NCI-H510A treated with DMSO at 0.1 percent for 48 hours (cell line): ENCODE measurements around the gene BMI1.

Source experiments
- DNase-seq: peaks from one replicate; lab custom pipeline; 2025; lab: John Stamatoyannopoulos, UW

BMI1 gene

DNA sequence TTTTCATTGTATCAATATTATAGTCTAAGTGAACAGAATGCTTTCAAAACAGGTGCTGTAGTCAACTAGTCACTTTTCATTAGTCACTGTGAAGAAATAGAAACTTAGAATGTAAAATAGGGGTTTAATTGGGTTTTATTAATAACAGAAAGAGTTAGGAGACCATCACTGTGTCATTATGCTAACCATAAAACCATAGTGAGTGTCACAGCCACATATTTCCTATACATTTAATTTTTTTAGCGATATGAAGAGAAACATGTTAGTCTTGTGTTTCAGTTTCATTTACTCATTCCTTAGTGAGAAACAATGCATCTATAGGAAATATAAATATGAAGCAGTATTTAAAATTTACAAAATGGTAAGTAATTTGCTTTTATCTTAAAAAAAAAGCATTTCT lies 46.6 kb downstream of the BMI1 start:
- DNase-seq, result no peak

DNA sequence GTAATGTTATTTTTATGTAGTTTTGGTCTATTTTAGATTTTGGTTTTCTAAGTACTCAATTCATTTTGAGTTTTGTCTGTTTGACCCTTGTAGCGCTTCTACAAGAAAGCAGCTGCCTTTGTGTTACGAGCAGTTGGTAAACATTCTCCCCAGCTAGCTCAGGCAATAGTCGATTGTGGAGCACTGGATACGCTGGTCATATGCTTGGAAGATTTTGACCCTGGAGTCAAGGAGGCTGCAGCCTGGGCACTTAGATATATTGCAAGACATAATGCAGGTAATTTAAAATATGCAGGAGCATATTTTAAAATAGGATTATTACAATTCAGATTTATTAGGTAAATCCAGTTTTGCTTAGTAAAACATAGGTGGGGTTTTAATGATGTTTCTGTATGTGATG lies 47.5 kb downstream of the BMI1 start:
- no peak for DNase-seq

DNA sequence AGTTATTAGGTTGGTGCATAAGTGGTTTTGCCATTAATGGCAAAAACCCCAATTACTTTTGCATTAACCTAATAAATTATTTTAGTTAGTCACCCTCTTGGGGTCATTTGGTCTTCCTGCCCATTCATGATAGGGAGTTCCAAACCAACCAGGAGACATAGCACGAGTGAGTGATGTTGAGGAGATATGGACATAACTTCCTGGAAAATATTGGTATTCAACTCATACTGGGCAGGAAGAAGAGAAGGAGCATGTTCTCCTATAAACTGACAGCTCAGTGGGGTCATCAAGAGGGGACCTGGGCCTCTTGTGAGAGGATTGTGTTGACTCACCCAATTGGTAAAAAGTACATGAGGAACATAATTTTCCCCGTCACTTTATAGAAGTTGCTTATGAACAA lies 48.1 kb downstream of the BMI1 start:
- no peak for DNase-seq

DNA sequence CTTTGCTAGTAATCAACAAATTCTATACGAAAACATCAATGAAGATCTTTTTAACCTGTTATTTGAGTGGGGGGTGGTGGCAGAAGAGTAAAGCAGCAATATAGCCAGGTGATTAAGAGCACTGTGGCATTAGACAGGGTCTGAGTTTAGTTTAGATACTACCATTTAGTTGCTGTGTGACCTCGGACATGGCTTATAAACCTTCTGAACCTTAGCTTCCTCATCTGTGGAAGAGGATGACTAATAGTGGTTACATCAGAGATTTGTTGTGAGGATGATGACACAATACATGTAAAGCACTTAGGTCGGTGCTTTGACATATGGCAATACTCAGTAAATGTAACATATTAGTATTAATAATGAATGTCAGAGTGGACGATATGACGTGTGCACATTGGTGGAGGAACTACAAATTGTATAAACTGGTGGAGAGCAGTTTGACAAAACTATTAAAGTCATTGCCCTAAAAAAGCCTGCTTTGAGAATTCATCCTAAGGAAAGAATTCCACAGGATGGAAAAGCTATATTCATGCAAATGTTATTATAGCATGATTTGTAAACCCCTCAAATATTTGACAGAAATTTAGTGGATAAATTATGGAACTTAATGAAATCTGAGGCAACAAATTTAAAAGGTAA lies 48.7 kb downstream of the BMI1 start:
- no peak for DNase-seq

DNA sequence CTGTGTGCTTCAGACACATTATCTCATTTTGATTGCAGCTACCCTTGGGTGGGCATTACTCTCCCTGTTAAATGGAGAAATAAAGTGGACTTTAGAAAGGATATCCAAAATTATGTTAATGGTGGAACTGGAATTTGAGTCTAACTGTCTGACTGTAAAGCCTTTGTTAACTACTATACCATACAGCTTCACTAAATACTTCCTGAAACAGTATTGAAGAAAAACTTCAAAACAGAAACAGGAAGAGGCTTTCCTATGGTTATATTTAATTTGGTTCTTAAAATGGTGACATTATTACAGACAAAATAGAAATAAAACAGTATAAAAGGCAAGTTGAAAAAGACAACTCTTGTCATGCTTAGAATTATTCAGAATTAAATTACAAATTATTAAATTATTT lies 49.4 kb downstream of the BMI1 start:
- DNase-seq, result no peak

DNA sequence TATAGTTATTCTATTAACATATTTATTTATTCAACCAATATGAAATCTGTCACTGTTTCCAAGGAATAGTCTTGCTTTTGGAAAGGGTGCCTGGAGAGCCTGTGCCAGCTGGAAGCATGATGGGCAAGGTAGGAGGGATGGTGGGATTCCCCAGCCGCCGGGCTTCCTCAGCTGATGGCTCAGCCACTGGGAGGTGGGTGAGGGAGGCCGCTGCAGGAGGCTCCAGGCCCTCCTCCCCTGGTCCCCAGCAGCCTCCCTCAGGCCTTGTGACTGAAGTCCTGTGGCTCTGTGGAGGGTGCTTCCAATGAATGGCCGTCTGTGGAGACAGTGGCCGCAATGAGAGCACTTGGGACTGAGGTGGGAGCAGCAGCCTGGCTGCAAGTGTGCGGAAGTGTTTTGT lies 51.4 kb downstream of the BMI1 start:
- no peak for DNase-seq

DNA sequence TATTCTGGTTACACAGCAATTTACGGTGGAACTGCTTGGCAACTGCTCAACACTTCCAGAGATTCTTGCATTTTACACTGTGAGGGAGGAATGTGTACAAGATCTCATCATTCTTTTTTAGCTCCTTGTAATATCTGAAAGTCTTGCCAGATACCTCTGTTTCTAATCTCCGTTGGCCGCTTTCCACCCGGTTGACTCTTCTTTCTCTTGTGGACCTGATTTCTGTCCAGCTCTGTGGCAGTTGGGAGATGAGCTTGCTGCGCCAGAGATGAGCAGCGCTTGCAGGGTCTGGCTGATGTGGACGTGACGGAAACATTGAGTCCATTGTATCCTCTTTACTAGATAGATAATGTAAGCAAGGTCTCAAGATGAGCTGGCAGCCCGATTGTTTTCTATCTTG lies 52.0 kb downstream of the BMI1 start:
- DNase-seq, result no peak

DNA sequence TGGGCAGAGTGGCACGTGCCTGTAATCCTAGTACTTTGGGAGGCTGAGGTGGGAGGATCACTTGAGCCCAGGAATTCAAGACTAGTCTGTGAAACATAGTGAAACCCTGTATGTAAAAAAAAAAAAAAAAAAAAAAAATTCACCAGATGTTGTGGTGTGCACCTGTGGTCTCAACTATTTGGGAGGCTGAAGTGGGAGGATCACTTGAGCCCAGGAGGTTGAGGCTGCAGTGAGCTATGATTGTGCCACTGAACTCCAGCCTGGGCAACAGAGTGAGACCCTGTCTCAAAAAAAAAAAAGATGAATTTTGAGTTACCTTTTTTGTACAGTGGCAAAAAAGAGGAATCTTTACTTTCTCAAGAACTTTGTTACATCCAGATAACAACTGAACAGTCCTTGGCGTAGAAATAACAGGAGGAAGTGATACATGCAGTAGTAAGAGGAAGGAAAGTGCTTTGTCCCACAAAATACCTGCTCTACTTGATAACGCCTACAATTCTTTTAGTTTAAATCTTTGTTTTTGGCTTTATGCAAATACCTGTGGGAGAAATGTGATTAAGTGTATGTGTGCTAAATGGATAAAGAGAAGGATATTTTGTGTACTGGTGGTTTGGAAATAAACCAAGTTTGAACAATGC lies 53.7 kb downstream of the BMI1 start:
- no peak for DNase-seq

DNA sequence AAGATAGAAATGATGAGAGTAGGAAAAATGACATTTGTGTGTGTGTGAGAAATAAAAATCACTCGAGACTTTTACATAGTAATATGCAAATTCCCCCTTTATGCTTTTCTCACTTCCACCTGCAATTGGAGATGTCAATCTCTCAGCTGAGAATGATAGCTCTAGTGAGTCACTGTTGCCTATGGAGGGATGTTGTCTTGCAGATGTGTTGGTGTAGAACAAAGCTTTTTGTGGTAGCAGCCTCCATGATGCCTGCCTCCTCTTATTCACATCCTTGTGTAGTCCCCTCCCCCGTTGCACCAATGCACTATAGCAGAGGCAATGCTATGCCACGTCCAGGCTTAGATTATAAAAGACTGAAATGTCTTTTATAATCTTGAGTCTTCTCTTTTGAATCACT lies 58.2 kb downstream of the BMI1 start:
- no peak for DNase-seq
